Measurements from ENCODE around the gene YWHAE. TPM values are rescaled to one million over a fixed set of nuclear protein-coding genes. Genes with fewer than 3 reads are reported as not detected.

YWHAE gene
- total and polyA plus RNA-seq, 9 donors, result 288 to 589 (median 452) TPM

GRCh38 chr17:1322014-1322428, 78.0 kb downstream of the YWHAE start:
- H3K9me3 ChIP-seq, result no peaks in the 10 kb centered on the region
- TF ChIP-seq EP300 (IDR thresholded peaks at IDR 0.05) (no peak), CTCF (IDR thresholded peaks at IDR 0.05) (no peak), POLR2A (IDR thresholded peaks at IDR 0.05) (no peak)
- 38 to 48% (median 41%) methylated on average over 6 of the region's 6 CpGs for WGBS, 3 donors
- intact Hi-C loops (cut with DNase I), result no loop called here
- DNase-seq, result no peak
- H3K36me3 ChIP-seq, result no peaks in the 10 kb centered on the region
- no peak overlapping the region for H3K27ac ChIP-seq
- no peaks in the 10 kb centered on the region for H3K4me1 ChIP-seq (ENCODE audit: insufficient read depth)
- H3K27me3 ChIP-seq, result no peaks in the 10 kb centered on the region
- no peak overlapping the region for H3K4me3 ChIP-seq

- H3K36me3 ChIP-seq, result no peaks in the 10 kb centered on the region
- TF ChIP-seq POLR2A (IDR thresholded peaks at IDR 0.05) (no peak), CTCF (IDR thresholded peaks at IDR 0.05) (no peak), EP300 (IDR thresholded peaks at IDR 0.05) (no peak)
- no peaks in the 10 kb centered on the region for H3K4me1 ChIP-seq (ENCODE audit: insufficient read depth)
- DNase-seq, result no peak
- no peak overlapping the region for H3K4me3 ChIP-seq
- no peaks in the 10 kb centered on the region for H3K27me3 ChIP-seq
- no peak overlapping the region for H3K27ac ChIP-seq
- 30 to 46% (median 44%) methylated on average over 7 to 10 of the region's 10 CpGs for WGBS, 3 donors
- H3K9me3 ChIP-seq, result no peaks in the 10 kb centered on the region
- intact Hi-C loops (cut with DNase I), result no loop called here
These were observed 84.1 kb downstream of the YWHAE start for GRCh38 chr17:1315891-1316403.

GRCh38 chr17:1315409-1315808, 84.6 kb downstream of the YWHAE start:
- 46 to 58% (median 52%) methylated on average over 10 of the region's 10 CpGs for WGBS, 3 donors
- Histone ChIP-seq H3K27me3 (no peaks in the 10 kb centered on the region), H3K4me3 (no peak overlapping the region), H3K9me3 (no peaks in the 10 kb centered on the region), H3K27ac (no peak overlapping the region), H3K36me3 (no peaks in the 10 kb centered on the region), H3K4me1 (ENCODE audit: insufficient read depth) (no peaks in the 10 kb centered on the region)
- no peak for TF ChIP-seq POLR2A (IDR thresholded peaks at IDR 0.05)
- no peak for TF ChIP-seq CTCF (IDR thresholded peaks at IDR 0.05)
- TF ChIP-seq EP300 (IDR thresholded peaks at IDR 0.05), result no peak
- intact Hi-C loops (cut with DNase I), result no loop called here
- no peak for DNase-seq

GRCh38 chr17:1313270-1314005, 86.6 kb downstream of the YWHAE start:
- TF ChIP-seq CTCF (IDR thresholded peaks at IDR 0.05), result no peak
- no peak for TF ChIP-seq POLR2A (IDR thresholded peaks at IDR 0.05)
- no peak for TF ChIP-seq EP300 (IDR thresholded peaks at IDR 0.05)
- 71 to 80% (median 74%) methylated on average over 8 of the region's 8 CpGs for WGBS, 3 donors

More at GRCh38 chr17:1313270-1314005, 86.6 kb downstream of the YWHAE start:
- H3K4me1 ChIP-seq (ENCODE audit: insufficient read depth), result no peaks in the 10 kb centered on the region
- H3K27me3 ChIP-seq, result no peaks in the 10 kb centered on the region
- no peaks in the 10 kb centered on the region for H3K36me3 ChIP-seq
- no peak overlapping the region for H3K27ac ChIP-seq
- intact Hi-C loops (cut with DNase I), result no loop called here
- no peak overlapping the region for H3K4me3 ChIP-seq
- H3K9me3 ChIP-seq, result no peaks in the 10 kb centered on the region
- no peak for DNase-seq

Data from ovary (tissue), 9 donors.